Activated gamma-delta T cell treated with Interleukin-2 at 50 U/mL for 16 hours (primary cell): ENCODE measurements around the gene FAAH.

Experiments used
- DNase-seq: peaks from one replicate; pipeline ENCODE4 v3.0.0-alpha.2; 2020

Gene FAAH

GRCh38 chr1:46401154-46401913 lies 7.2 kb downstream of the FAAH start:
- no peak for DNase-seq

DNA sequence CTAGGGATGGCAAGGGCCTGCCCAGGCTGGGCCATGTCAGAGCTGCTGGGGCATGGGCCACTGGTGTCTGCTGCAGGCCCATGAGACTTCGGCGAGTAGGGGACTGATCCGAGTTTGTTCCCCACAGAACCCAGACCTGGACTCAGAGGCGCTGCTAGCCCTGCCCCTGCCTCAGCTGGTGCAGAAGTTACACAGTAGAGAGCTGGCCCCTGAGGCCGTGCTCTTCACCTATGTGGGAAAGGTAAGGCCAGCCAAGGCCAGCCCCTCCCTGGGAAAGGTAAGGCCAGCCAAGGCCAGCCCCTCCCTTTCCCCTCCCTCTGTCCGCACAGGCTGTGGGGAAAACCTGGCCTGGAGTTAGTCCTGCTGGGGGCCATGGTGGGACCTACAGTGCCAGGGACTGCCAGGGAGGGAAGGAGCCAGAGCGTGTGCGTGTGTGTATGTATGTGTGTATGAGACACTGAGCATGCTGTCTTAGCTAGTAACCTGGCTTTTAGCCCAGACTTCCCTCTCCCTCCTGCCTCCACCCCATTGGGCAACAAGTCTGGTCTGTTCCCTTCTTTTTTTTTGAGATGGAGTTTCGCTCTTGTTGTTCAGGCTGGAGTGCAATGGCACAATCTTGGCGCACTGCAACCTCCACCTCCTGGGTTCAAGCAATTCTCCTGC lies 8.0 kb downstream of the FAAH start:
- DNase-seq: no peak

GRCh38 chr1:46403916-46404315 lies 9.8 kb downstream of the FAAH start:
- no peak for DNase-seq

GRCh38 chr1:46404482-46405196 lies 10.5 kb downstream of the FAAH start:
- no peak for DNase-seq

DNA sequence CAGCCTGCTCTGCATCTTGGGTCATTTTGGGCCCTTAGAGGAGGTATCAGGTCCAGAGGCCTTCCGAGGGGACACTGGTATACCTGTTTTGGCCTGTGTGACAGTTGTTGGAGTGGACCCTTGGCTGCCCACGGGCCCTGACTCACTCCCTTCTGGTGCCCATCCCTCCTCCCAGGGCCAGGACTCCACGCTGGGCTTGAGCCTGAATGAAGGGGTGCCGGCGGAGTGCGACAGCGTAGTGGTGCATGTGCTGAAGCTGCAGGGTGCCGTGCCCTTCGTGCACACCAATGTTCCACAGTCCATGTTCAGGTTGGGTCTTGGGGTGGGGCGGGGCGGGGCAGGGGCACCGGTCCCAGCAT lies 11.1 kb downstream of the FAAH start:
- no peak for DNase-seq

GRCh38 chr1:46405724-46406123 lies 11.6 kb downstream of the FAAH start:
- DNase-seq: no peak

DNA sequence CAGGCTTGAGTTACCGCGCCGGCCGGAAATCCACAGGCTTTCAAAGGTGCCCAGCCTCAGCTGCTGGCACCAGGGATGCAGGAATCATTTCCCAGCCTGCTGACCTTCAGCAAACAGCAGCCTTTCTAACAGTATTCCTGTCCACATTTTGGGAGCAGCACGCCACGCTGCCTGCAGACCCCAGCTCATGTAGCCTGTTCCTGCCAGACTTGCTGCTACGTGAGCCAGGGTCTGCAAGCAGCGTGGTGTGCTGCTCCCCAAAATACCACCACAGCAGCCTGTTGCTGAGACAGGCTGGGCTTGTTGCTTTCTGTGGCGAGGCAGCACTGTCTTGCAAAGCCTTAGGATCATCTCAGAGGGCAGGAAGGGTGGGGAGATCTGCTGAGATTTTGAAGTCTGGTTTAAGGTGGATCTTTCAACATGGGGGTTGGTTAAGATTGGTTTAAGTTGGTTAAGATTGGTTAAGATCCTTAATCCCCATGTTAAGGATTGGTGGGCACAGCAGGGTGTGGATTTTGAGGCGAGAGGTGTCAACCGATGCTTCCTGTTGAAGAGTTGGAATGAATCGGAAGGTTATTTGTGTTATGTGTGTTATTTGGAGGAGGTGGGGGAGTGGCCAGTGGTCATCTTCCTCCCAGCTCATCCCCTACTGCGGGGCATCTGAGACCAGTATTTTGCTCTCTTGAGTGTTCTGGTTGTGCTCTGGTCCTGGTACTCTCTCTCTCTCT lies 12.9 kb downstream of the FAAH start:
- DNase-seq: no peak

GRCh38 chr1:46407636-46408035 lies 13.5 kb downstream of the FAAH start:
- DNase-seq: no peak

GRCh38 chr1:46408356-46409062 lies 14.4 kb downstream of the FAAH start:
- DNase-seq: no peak

- no peak for DNase-seq
Observed at GRCh38 chr1:46409063-46409372, 14.9 kb downstream of the FAAH start.

DNA sequence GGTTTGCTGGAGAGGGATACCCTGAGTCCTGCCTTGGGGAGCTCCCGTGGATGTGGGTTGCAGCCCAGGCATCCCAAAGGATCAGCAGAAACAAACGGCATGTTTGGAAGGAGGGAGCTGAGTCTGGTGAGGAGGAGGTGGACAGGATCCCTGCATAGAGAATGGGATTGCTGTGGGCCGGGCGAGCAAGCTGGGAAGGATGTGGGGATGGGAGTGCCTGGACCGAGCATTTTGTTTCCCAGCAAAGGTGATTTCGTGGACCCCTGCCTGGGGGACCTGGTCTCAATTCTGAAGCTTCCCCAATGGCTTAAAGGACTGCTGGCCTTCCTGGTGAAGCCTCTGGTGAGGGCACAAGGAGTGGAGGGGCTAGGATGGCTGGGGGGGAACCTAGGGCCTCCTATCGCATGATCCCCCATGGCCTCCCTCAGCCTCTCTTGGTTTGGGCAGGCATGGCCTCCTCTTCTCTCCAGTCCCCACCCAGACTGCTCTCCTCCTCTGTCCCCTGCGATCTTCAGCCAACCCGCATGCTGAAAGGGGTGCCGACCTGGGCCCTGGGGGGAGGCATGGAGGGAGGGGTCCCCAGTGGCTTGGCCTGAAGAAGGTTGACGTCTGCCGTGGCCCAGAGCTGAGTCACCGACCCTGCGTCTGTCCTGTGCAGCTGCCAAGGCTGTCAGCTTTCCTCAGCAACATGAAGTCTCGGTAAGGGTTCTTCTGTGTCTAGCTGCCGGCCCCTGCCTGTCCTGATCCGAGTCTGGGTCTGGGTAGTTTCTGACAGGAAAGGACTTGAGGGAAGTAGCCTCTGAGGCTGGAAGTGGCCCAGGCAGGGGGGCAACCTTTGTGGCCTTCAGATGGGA lies 16.3 kb downstream of the FAAH start:
- no peak for DNase-seq

GRCh38 chr1:46411010-46411405 lies 16.9 kb downstream of the FAAH start:
- no peak for DNase-seq

DNA sequence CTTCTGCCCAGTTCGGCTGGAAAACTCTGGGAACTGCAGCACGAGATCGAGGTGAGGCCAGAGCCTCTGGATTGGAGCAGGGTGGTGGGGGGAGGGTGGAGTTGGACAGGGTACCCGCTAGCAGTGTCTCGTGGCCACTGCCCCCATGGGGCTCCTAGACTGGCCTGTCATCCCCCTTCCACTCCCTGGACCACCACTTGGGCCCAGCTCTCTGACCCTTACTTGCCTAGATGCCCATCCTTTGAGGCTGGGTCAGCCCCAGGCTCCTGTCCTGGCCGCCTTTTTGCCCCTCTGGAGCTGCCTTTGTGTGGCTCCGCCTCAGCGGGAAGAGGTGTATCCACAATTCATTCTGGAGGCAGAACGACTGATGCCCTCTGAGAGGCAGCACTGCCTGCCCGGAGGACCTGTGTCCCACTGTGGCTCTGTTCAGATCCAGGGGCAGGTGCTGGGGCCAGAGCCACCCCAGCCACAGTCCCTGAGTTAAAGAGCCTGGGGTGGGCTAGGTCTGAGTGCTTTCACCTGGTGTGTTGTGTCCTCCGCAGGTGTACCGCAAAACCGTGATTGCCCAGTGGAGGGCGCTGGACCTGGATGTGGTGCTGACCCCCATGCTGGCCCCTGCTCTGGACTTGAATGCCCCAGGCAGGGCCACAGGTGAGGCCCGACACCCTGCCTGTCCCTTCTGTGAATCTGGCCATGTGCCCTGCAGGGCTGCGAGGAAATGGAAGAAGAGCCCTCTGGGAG lies 17.7 kb downstream of the FAAH start:
- DNase-seq: no peak

DNA sequence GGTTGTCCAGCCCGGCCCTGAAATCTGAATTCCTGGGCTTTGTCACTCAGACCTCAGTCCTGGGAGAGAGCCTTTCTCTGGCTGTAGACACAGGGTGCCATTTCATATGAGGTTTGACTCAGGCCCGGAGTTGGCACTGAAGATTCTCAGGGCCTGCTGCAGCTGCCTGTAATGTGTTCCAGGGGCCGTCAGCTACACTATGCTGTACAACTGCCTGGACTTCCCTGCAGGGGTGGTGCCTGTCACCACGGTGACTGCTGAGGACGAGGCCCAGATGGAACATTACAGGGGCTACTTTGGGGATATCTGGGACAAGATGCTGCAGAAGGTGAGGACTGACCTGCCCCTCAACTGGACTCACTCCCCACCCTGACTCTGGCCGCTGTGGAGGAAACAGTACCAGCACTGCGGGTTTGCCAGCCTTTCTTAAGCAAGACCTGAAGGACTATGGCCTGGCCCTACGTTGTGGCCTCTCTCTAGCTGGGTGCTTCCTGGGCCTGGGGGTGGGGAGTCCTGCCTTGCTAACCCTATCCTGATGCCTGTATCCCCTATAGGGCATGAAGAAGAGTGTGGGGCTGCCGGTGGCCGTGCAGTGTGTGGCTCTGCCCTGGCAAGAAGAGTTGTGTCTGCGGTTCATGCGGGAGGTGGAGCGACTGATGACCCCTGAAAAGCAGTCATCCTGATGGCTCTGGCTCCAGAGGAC lies 18.9 kb downstream of the FAAH start:
- DNase-seq: no peak

DNA sequence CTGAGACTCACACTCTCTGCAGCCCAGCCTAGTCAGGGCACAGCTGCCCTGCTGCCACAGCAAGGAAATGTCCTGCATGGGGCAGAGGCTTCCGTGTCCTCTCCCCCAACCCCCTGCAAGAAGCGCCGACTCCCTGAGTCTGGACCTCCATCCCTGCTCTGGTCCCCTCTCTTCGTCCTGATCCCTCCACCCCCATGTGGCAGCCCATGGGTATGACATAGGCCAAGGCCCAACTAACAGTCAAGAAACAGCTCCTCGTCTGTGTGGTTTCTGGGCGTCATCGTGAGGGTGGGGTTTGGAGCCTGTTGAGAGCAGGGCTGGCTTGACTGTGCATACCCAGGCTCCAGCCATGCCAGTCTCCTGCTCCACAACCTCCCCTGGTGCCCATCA lies 19.5 kb downstream of the FAAH start:
- no peak for DNase-seq

- DNase-seq: no peak
Observed at GRCh38 chr1:46415514-46415913, 21.4 kb downstream of the FAAH start.

- no peak for DNase-seq
Observed at GRCh38 chr1:46418976-46419375, 24.9 kb downstream of the FAAH start.

DNA sequence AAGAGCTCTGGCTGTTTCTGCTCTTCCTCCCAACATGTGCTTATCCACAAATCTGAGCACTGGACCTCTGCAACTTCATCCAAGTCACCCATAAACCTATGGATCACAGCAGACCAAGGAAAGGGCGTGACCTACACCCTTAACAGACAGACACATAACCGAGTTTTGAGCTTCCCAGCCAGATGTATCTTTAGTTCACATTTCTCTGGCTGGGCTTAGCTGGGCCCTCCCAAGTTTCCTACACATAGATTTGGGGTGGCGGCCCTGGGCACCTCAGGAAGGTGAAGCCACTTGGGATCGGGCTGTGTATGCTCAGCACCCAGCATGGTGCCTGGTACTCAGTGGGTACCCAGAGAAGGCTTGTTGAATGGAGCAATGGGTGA lies 26.4 kb downstream of the FAAH start:
- no peak for DNase-seq

GRCh38 chr1:46421739-46422138 lies 27.6 kb downstream of the FAAH start:
- no peak for DNase-seq

- DNase-seq: no peak
Observed at GRCh38 chr1:46422261-46422871, 28.2 kb downstream of the FAAH start.
